Kidney (tissue), 14 donors: ENCODE results near the gene EZR. TPM values are rescaled to one million over a fixed set of nuclear protein-coding genes. Genes with fewer than 3 reads are reported as not detected.

Experiments
- DNase-seq, 5 donors: peaks; one replicate each; pipeline ENCODE4 v3.0.0-alpha.2; 2013 to 2020
- FAIRE-seq: peaks from 2 replicates; lab custom pipeline; 2012; peaks lifted over from hg19 to GRCh38; lab: Jason Lieb, UNC
- H3K27ac ChIP-seq, 2 donors: one replicate each; pipeline ENCODE4 v1.7.0; 2013; ENCODE audit warnings: low read depth in 2 of 2, low read length in 2 of 2, inconsistent platforms in 1 of 2
- H3K27me3 ChIP-seq: one replicate; pipeline ENCODE4 v1.7.1; 2013; ENCODE audit warnings: low read length, inconsistent platforms; ENCODE audit not compliant: control insufficient read depth, insufficient read depth
- H3K36me3 ChIP-seq, 3 donors: one replicate each; pipeline versions ENCODE4 v1.7.0 to v1.7.1; 2013; ENCODE audit warnings: low read length in 3 of 3, control low read depth in 1 of 3, inconsistent platforms in 1 of 3; ENCODE audit not compliant: insufficient read depth in 3 of 3, control insufficient read depth in 2 of 3
- H3K4me1 ChIP-seq, 3 donors: one replicate each; pipeline versions ENCODE4 v1.7.0 to v1.7.1; 2013; ENCODE audit warnings: low read length in 3 of 3, inconsistent platforms in 1 of 3, low read depth in 1 of 3; ENCODE audit not compliant: control insufficient read depth in 2 of 3, insufficient read depth in 2 of 3
- H3K4me3 ChIP-seq, 3 donors: one replicate each; pipeline versions ENCODE4 v1.7.0 to v1.8.1; 2013; ENCODE audit warnings: low read length in 3 of 3, control low read depth in 1 of 3, inconsistent platforms in 1 of 3
- H3K9ac ChIP-seq, 3 donors: one replicate each; pipeline versions ENCODE4 v1.7.0 to v1.7.1; 2013; ENCODE audit warnings: low read length in 3 of 3, control low read depth in 1 of 3, inconsistent platforms in 1 of 3
- H3K9me3 ChIP-seq, 3 donors: one replicate each; pipeline versions ENCODE4 v1.7.0 to v1.7.1; 2013; ENCODE audit warnings: low read length in 3 of 3, control low read depth in 1 of 3, inconsistent platforms in 1 of 3; ENCODE audit not compliant: control insufficient read depth in 2 of 3, insufficient read depth in 1 of 3
- CTCF ChIP-seq: IDR thresholded peaks from 3 replicates; pipeline ENCODE4 v1.5.1; 2012; ENCODE audit warnings: mild to moderate bottlenecking, moderate library complexity, borderline replicate concordance; ENCODE audit not compliant: insufficient read depth; ENCODE audit errors: extremely low read depth
- intact Hi-C: fragments of 100-400 bp; cut with DNase I; formaldehyde crosslinking; loops from one replicate; pipeline ENCODE4 v1.11.1; 2022
- polyA plus RNA-seq: library from polyadenylated mRNA; stranded (reverse); fragments of 350-450 nt; fragmentation: Illumina TruSeq; extraction: RNeasy Lipid Tissue Mini Kit (QIAGEN cat#74804); gene quantifications from one replicate; pipeline ENCODE4 v1.2.3, GENCODE V29; 2014; ENCODE audit warnings: low read depth, low replicate concordance; ENCODE audit not compliant: insufficient read depth
- total RNA-seq: library from RNA; stranded (reverse); fragmentation: NEBNext Ultra II Directional; extraction: Animal tissue kit (Norgen Biotek cat#: 25700); gene quantifications from one replicate; pipeline ENCODE4 v1.2.1, GENCODE V29; 2021
- donor health status: control.
- donor health status: control.
- donor health status: control.
- donor health status: control.
- donor health status: control.
- donor health status: DM: yes; HTN: yes; CAD: no.
- donor health status: Normal renal cell carcinoma (clear cell type).

EZR gene
- total and polyA plus RNA-seq, 2 donors from 2014 or later: 154 to 636 TPM

DNA sequence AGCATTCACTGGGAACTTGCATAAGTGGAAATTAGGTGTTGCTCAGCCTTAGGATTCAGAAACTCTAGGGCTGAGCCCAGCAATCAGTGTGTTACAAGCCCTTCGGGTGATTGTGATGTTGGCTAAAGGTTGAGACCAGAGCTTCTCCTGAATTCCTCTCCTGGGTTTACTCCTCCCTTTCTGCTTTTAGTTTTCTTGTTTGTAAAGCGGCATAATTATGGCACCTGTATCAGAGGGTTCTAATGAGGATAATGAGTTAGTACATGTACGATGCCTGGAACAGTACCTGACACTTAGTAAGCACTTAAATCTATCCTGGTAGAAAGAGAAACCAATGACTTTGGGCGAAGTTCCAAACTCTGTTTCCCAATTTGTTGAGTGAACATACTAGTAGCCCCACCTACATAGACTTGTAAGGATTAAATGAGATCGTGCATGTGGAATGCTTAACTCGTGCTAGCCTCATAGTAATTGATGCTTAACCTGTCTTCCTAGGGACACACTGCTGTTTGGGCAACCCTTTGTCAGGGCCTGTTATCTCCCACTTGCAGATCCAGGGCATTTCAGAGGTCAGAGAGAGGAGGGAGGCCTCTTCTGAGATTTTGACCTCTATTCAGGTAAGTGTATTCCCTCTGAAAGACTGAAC is 932 bp upstream of the EZR start:
- Histone ChIP-seq H3K36me3 (no peaks in the 10 kb centered on the region), H3K9ac (peak overlapping the region in 1 of 3 donors; percentile 12), H3K27me3 (no peaks in the 10 kb centered on the region), H3K4me1 (peaks cover 0 to 2% (median under 1%) of the 10 kb centered on the region in 3 donors), H3K4me3 (peak overlapping the region in 1 of 3 donors; percentile 57), H3K27ac (peak overlapping the region in 1 of 2 donors; percentile 72), H3K9me3 (no peaks in the 10 kb centered on the region)
- DNase-seq (no peak), FAIRE-seq (no peak)
- TF ChIP-seq CTCF: no peak
- intact Hi-C loops: no loop called here

GRCh38 chr6:158818581-158819212 is 471 bp downstream of the EZR start:
- H3K4me3 ChIP-seq: peak overlapping the region; percentile 18 to 84 (median 69)
- H3K4me1 ChIP-seq: peaks cover 0 to 7% (median 7%) of the 10 kb centered on the region in 3 donors
- H3K9me3 ChIP-seq: no peaks in the 10 kb centered on the region
- H3K36me3 ChIP-seq: no peaks in the 10 kb centered on the region
- peak overlapping the region in 1 of 3 donors; percentile 46 for H3K9ac ChIP-seq
- intact Hi-C loops: no loop called here
- no peak for FAIRE-seq
- peak overlapping the region; percentile 90 to 92 for H3K27ac ChIP-seq
- DNase-seq: peak; percentile 77 to 92 (median 84)
- H3K27me3 ChIP-seq: no peaks in the 10 kb centered on the region
- no peak for TF ChIP-seq CTCF

- no peaks in the 10 kb centered on the region for H3K27me3 ChIP-seq
- H3K9ac ChIP-seq: peak overlapping the region; percentile 43 to 88 (median 80)
- intact Hi-C loops: no loop called here
- H3K4me1 ChIP-seq: peaks cover 0 to 14% (median 12%) of the 10 kb centered on the region in 3 donors
- no peaks in the 10 kb centered on the region for H3K36me3 ChIP-seq
- no peaks in the 10 kb centered on the region for H3K9me3 ChIP-seq
- TF ChIP-seq CTCF: no peak
- H3K27ac ChIP-seq: peak overlapping the region; percentile 90 to 92
- FAIRE-seq (no peak), DNase-seq (peak in 4 of 5 donors; percentile 76 to 94 (median 89))
- peak overlapping the region; percentile 68 to 94 (median 84) for H3K4me3 ChIP-seq
These were observed 1.2 kb downstream of the EZR start for GRCh38 chr6:158817728-158818580.
